MM.1S (cell line): Measurements from ENCODE around the gene KRT32.

ENCODE experiments used
- DNase-seq: peaks from one replicate; pipeline ENCODE4 v3.0.0-alpha.2; 2015
- H2AFZ ChIP-seq: fragments of 300-600 bp; sonication (generic); 2 replicates; pipeline ENCODE4 v1.6.0; 2016; ENCODE audit warnings: antibody characterized with exemption, low read length
- H3F3A ChIP-seq: fragments of 300-600 bp; sonication (generic); 2 replicates; pipeline ENCODE4 v1.6.1; 2016; ENCODE audit warnings: mild to moderate bottlenecking, antibody characterized with exemption, low read length, moderate library complexity, mixed read lengths; ENCODE audit not compliant: insufficient read depth
- H3K27ac ChIP-seq: fragments of 300-600 bp; sonication (generic); 2 replicates; pipeline ENCODE4 v1.5.1; 2016; ENCODE audit warnings: mild to moderate bottlenecking, low read length
- H3K27me3 ChIP-seq: fragments of 300-600 bp; sonication (generic); replicated peaks from 2 replicates; pipeline ENCODE4 v1.6.0; 2016; ENCODE audit warnings: low read length; ENCODE audit not compliant: insufficient read depth
- H3K36me3 ChIP-seq: fragments of 300-600 bp; sonication (generic); replicated peaks from 2 replicates; pipeline ENCODE4 v1.6.1; 2016; ENCODE audit warnings: mild to moderate bottlenecking, low read length, mixed read lengths; ENCODE audit not compliant: insufficient read depth
- H3K4me1 ChIP-seq: fragments of 300-600 bp; sonication (generic); 2 replicates; pipeline ENCODE4 v1.6.1; 2016; ENCODE audit warnings: low read length, mixed read lengths
- H3K4me2 ChIP-seq: fragments of 300-600 bp; sonication (generic); 2 replicates; pipeline ENCODE4 v1.6.0; 2016; ENCODE audit warnings: low read depth, low read length
- H3K4me3 ChIP-seq: fragments of 300-600 bp; sonication (generic); 2 replicates; pipeline ENCODE4 v1.5.1; 2016; ENCODE audit warnings: low read length, mixed read lengths
- H3K79me2 ChIP-seq: fragments of 300-600 bp; sonication (generic); 2 replicates; pipeline ENCODE4 v1.6.1; 2016; ENCODE audit warnings: mixed run types, low read length, mixed read lengths
- H3K9ac ChIP-seq: fragments of 300-600 bp; sonication (generic); 2 replicates; pipeline ENCODE4 v1.6.1; 2016; ENCODE audit warnings: low read length, mixed read lengths
- H3K9me2 ChIP-seq: fragments of 300-600 bp; sonication (generic); replicated peaks from 2 replicates; pipeline ENCODE4 v1.6.1; 2016; ENCODE audit warnings: mild to moderate bottlenecking, low read length, mixed read lengths; ENCODE audit not compliant: insufficient read depth
- H3K9me3 ChIP-seq: fragments of 300-600 bp; sonication (generic); replicated peaks from 2 replicates; pipeline ENCODE4 v1.6.1; 2016; ENCODE audit warnings: mild to moderate bottlenecking, low read length, mixed read lengths; ENCODE audit not compliant: insufficient read depth
- H4K20me1 ChIP-seq: fragments of 300-600 bp; sonication (generic); 2 replicates; pipeline ENCODE4 v1.6.1; 2016; ENCODE audit warnings: mild to moderate bottlenecking, low read length, moderate library complexity, mixed read lengths; ENCODE audit not compliant: insufficient read depth
- EZH2 ChIP-seq: fragments of 300-600 bp; sonication (generic); optimal IDR thresholded peaks from 2 replicates; pipeline ENCODE3; 2017; ENCODE audit warnings: low read depth, mild to moderate bottlenecking, antibody characterized with exemption, low read length, mixed read lengths
- EZH2phosphoT487 ChIP-seq: fragments of 300-600 bp; sonication (generic); IDR thresholded peaks from 2 replicates; pipeline ENCODE4 v1.6.1; 2018; ENCODE audit warnings: antibody characterized with exemption, low read length
- TF ChIP-seq, protein P1 (sequence below): fragments of 300-600 bp; sonication (generic); IDR thresholded peaks from 2 replicates; pipeline ENCODE4 v1.5.1; 2016; ENCODE audit warnings: antibody characterized with exemption, low read length, mixed read lengths

The KRT32 gene

DNA sequence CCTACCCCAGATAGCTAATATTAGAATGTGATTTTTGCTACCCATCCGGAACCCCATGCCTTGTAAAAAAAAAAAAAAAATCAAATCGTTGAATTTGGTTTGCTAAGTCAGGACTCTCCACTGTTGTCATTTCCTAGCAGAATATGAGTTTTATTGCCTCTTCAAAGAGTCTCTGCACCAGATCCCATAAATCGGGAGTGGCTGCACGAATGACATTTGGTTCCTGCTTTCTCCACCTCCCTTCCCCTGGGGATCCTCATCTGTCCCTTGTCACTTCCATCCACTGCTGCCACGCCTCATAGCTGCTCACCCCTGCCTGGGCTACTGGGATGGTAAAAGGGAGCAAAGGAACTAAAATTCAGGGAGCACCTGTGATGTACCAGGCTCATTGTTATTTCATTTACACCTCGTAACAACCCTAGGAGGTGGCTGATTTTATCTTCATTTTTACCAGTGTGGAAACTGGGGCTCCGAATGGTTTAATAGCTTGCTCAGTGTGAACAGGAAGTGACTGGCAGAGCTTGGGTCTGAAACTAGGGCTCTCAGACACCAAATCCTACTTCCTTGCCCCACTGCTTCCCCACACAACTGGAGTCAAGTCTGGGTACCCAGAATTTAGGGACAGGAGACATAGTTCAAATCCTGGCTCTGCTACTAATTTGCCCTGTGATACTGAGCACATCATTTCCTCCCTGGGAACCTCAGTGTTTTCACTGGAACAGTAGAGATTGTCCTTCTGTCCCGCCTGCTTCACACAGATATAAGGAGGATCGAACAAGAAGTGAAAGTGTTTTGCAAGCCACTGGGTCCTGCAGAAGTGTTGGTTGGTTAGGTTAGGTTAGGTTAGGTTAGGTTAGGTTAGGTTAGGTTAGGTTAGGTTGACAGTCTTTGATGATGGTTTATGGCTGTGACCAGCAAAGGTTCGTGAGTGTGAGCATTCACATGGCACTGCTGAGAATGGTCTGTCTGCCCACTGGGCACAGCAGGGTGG is 23.1 kb upstream of the KRT32 start:
- no peak overlapping the region for H2AFZ ChIP-seq
- no peaks in the 10 kb centered on the region for H3K4me1 ChIP-seq
- no peak overlapping the region for H3K9ac ChIP-seq
- no peaks in the 10 kb centered on the region for H3K9me2 ChIP-seq
- DNase-seq, result no peak
- no peaks in the 10 kb centered on the region for H4K20me1 ChIP-seq
- H3K4me3 ChIP-seq, result no peak overlapping the region
- no peaks in the 10 kb centered on the region for H3K79me2 ChIP-seq
- no peak overlapping the region for H3K4me2 ChIP-seq
- H3K27me3 ChIP-seq, result no peaks in the 10 kb centered on the region
- H3K36me3 ChIP-seq, result no peaks in the 10 kb centered on the region
- TF ChIP-seq EZH2phosphoT487, result no peak
- no peaks in the 10 kb centered on the region for H3F3A ChIP-seq
- no peaks in the 10 kb centered on the region for H3K9me3 ChIP-seq
- no peak overlapping the region for H3K27ac ChIP-seq

DNA sequence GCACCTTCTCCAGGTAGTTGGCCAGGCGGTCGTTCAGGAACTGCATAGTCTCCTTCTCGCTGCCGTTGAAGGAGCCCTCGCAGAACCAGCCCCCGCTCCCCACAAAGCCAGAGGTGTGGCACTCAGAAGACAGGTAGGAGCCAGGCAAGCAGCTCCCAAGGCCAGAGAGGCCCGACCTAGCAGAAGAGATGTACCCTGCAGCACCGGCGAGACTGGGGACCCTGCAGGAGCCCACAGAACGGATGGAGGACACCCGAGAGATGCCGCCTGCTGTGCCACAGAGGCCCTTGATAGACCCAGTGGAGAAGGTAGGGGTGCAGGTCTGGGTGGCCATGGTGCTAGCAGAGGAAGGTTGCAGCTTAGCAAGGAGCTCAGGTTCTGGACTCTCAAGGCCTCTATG is 22.3 kb upstream of the KRT32 start, which contains the start of gene KRT36:
Gene KRT36 (minus strand): TSS at position 380 of the 400 bp plus-strand sequence. CDS start 46 bp downstream, at position 334.
- H2AFZ ChIP-seq, result no peak within 1 kb of the TSS
- H3K9me3 ChIP-seq, result no peaks in the 10 kb centered on the region
- no peak within 1 kb of the TSS for H3K4me2 ChIP-seq
- H3K4me3 ChIP-seq, result no peak within 1 kb of the TSS
- no peaks in the 10 kb centered on the region for H3K79me2 ChIP-seq
- no peak within 1 kb of the TSS for H3K27ac ChIP-seq
- TF ChIP-seq, protein P1, sequence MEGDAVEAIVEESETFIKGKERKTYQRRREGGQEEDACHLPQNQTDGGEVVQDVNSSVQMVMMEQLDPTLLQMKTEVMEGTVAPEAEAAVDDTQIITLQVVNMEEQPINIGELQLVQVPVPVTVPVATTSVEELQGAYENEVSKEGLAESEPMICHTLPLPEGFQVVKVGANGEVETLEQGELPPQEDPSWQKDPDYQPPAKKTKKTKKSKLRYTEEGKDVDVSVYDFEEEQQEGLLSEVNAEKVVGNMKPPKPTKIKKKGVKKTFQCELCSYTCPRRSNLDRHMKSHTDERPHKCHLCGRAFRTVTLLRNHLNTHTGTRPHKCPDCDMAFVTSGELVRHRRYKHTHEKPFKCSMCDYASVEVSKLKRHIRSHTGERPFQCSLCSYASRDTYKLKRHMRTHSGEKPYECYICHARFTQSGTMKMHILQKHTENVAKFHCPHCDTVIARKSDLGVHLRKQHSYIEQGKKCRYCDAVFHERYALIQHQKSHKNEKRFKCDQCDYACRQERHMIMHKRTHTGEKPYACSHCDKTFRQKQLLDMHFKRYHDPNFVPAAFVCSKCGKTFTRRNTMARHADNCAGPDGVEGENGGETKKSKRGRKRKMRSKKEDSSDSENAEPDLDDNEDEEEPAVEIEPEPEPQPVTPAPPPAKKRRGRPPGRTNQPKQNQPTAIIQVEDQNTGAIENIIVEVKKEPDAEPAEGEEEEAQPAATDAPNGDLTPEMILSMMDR, result no peak
- TF ChIP-seq EZH2phosphoT487 (no peak), EZH2 (no peak)
- H3K36me3 ChIP-seq, result no peaks in the 10 kb centered on the region
- H3F3A ChIP-seq, result no peaks in the 10 kb centered on the region
- no peaks in the 10 kb centered on the region for H3K9me2 ChIP-seq
- no peak for DNase-seq
- H3K4me1 ChIP-seq, result no peaks in the 10 kb centered on the region
- no peak within 1 kb of the TSS for H3K9ac ChIP-seq
- no peaks in the 10 kb centered on the region for H3K27me3 ChIP-seq
- H4K20me1 ChIP-seq, result no peaks in the 10 kb centered on the region

DNA sequence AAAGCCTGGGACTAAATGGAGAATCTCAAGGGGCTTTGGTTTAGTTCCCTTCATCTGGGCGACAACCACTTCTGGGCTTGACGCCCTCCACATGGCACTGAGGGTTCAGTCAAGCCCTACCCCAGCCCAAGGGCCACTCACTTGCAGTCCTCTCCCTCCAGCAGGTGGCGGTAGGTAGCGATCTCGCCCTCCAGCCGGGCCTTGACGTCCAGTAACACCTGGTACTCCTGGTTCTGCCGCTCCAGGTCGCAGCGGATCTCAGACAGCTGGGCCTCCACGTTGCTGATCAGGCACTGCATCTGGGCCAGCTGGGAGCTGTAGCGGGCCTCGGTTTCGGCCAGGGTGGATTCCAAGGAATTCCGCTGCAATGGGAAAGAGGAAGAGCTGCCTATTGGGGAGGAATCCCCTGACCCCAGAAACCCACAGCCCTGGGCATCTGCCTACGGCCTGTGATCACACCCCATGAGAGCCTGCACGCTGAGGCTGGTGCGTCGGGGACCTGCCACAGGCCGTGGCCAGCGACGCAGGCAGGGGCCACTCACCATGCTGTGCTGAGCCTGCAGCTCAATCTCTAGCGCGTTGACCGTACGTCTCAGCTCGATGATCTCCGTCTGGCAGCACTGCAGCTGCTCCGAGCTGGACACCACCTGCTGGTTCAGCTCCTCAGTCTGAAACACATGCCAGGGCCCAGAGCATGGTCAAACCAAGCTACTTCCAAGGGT is 19.8 kb upstream of the KRT32 start:
- H3K36me3 ChIP-seq, result no peaks in the 10 kb centered on the region
- no peak overlapping the region for H2AFZ ChIP-seq
- TF ChIP-seq, protein P1, result peak; percentile 63
- TF ChIP-seq EZH2, result no peak
- no peaks in the 10 kb centered on the region for H3K4me1 ChIP-seq
- no peaks in the 10 kb centered on the region for H3K9me2 ChIP-seq
- peak; percentile 41 for DNase-seq
- no peak overlapping the region for H3K4me3 ChIP-seq
- H3K4me2 ChIP-seq, result no peak overlapping the region
- H3F3A ChIP-seq, result no peaks in the 10 kb centered on the region
- no peak overlapping the region for H3K27ac ChIP-seq
- no peaks in the 10 kb centered on the region for H4K20me1 ChIP-seq
- no peaks in the 10 kb centered on the region for H3K79me2 ChIP-seq
- H3K9me3 ChIP-seq, result no peaks in the 10 kb centered on the region
- no peaks in the 10 kb centered on the region; the same call in 1 of the 2 replicates for H3K27me3 ChIP-seq
- no peak overlapping the region for H3K9ac ChIP-seq
